ENCODE results near the gene NUDT8. TPM values are rescaled to one million over a fixed set of nuclear protein-coding genes. Genes with fewer than 3 reads are reported as not detected.

The NUDT8 gene
- total and polyA plus RNA-seq, 9 of the 15 experiments (the other 6 are each of a cell fraction or from before 2014, with no cell fraction given) = 0.23 to 27.8 (median 5.0) TPM

- TF ChIP-seq ZNF561 (CRISPR knock-in tag; conservative IDR thresholded peaks at IDR 0.05) = no peak
- TF ChIP-seq SMARCE1 (IDR thresholded peaks at IDR 0.05) = no peak
- TF ChIP-seq KDM2B (CRISPR knock-in tag; IDR thresholded peaks at IDR 0.05) = no peak
- TF ChIP-seq E4F1 (CRISPR knock-in tag; IDR thresholded peaks at IDR 0.05; ENCODE audit: borderline replicate concordance) = no peak
- TF ChIP-seq HDAC3 (IDR thresholded peaks at IDR 0.05; ENCODE audit: borderline replicate concordance, partially characterized antibody) = no peak
- TF ChIP-seq NKRF (IDR thresholded peaks at IDR 0.05; ENCODE audit: borderline replicate concordance) = no peak
- TF ChIP-seq THAP12 (CRISPR knock-in tag; IDR thresholded peaks at IDR 0.05) = no peak
- TF ChIP-seq ZNF253 (CRISPR knock-in tag; conservative IDR thresholded peaks at IDR 0.05) = no peak
- TF ChIP-seq, protein P1, sequence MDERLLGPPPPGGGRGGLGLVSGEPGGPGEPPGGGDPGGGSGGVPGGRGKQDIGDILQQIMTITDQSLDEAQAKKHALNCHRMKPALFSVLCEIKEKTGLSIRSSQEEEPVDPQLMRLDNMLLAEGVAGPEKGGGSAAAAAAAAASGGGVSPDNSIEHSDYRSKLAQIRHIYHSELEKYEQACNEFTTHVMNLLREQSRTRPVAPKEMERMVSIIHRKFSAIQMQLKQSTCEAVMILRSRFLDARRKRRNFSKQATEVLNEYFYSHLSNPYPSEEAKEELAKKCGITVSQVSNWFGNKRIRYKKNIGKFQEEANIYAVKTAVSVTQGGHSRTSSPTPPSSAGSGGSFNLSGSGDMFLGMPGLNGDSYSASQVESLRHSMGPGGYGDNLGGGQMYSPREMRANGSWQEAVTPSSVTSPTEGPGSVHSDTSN (CRISPR knock-in tag; IDR thresholded peaks at IDR 0.05; ENCODE audit: low read depth) = no peak
- TF ChIP-seq, protein P1 (tag; conservative IDR thresholded peaks at IDR 0.05; ENCODE audit: low read depth) = no peak
These were observed 32.6 kb upstream of the NUDT8 start (continued) for GRCh38 chr11:67662142-67662834.

Data from K562 (cell line).